DND-41 (cell line): ENCODE results near the gene PSMD12.

ENCODE experiments used
- ATAC-seq: fragments of 200-7000 bp; cut with Tn5 transposase; 3 replicates; pipeline ENCODE4 v1.9.1; 2021; ENCODE audit warnings: low read depth; ENCODE audit not compliant: insufficient read depth
- DNase-seq: peaks from one replicate; pipeline ENCODE4 v3.0.0-alpha.2; 2020
- H2AFZ ChIP-seq: 2 replicates; pipeline ENCODE4 v1.6.0; 2012; ENCODE audit warnings: low read depth, low read length
- H3K27ac ChIP-seq: 2 replicates; pipeline ENCODE4 v1.5.1; 2012; ENCODE audit warnings: low read length, inconsistent platforms
- H3K27me3 ChIP-seq: fragments of 200-600 bp; sonication (generic); 2 replicates; pipeline ENCODE4 v1.6.0; 2012; ENCODE audit warnings: low read length, mild to moderate bottlenecking, inconsistent platforms; ENCODE audit not compliant: insufficient read depth, poor library complexity
- H3K36me3 ChIP-seq: 2 replicates; pipeline ENCODE4 v1.5.1; 2012; ENCODE audit warnings: low read length, inconsistent platforms; ENCODE audit not compliant: insufficient read depth
- H3K4me1 ChIP-seq: 2 replicates; pipeline ENCODE4 v1.5.1; 2012; ENCODE audit warnings: mild to moderate bottlenecking, low read length; ENCODE audit not compliant: insufficient read depth
- H3K4me2 ChIP-seq: 2 replicates; pipeline ENCODE4 v1.6.0; 2012; ENCODE audit warnings: mild to moderate bottlenecking, moderate library complexity, low read length, inconsistent platforms; ENCODE audit not compliant: insufficient read depth
- H3K4me3 ChIP-seq, 2 experiments: fragments of 200-600 bp in 1 of 2; shearing (Covaris generic) in 1 of 2; 2 replicates each; pipeline ENCODE4 v1.5.1; 2012 to 2016; ENCODE audit warnings: inconsistent platforms in 2 of 2, low read length in 2 of 2, mild to moderate bottlenecking in 2 of 2, low read depth in 1 of 2, moderate library complexity in 1 of 2
- H3K79me2 ChIP-seq: 2 replicates; pipeline ENCODE4 v1.6.0; 2012; ENCODE audit warnings: low read length, inconsistent platforms; ENCODE audit not compliant: insufficient read depth
- H3K9ac ChIP-seq: 2 replicates; pipeline ENCODE4 v1.6.0; 2012; ENCODE audit warnings: low read depth, mild to moderate bottlenecking, inconsistent platforms, low read length, moderate library complexity
- H3K9me3 ChIP-seq: 2 replicates; pipeline ENCODE4 v1.5.1; 2012; ENCODE audit warnings: low read length, moderate library complexity, mild to moderate bottlenecking, inconsistent platforms; ENCODE audit not compliant: insufficient read depth, severe bottlenecking
- H4K20me1 ChIP-seq: 2 replicates; pipeline ENCODE4 v1.6.0; 2012; ENCODE audit warnings: low read length; ENCODE audit not compliant: insufficient read depth
- CTCF ChIP-seq: IDR thresholded peaks from 2 replicates; pipeline ENCODE4 v1.5.1; 2012; ENCODE audit warnings: borderline replicate concordance, low read length, moderate library complexity, mild to moderate bottlenecking; ENCODE audit not compliant: poor library complexity, severe bottlenecking; ENCODE audit errors: extremely low read depth
- EZH2 ChIP-seq: IDR thresholded peaks from 3 replicates; pipeline ENCODE4 v1.6.1; 2012; ENCODE audit warnings: borderline replicate concordance, low read depth, mild to moderate bottlenecking, moderate library complexity, low read length, inconsistent platforms; ENCODE audit not compliant: severe bottlenecking

Gene PSMD12

GRCh38 chr17:67290711-67291291 is 75.6 kb downstream of the PSMD12 start:
- Histone ChIP-seq H2AFZ (no peak overlapping the region), H3K79me2 (no peaks in the 10 kb centered on the region), H3K4me3 (no peak overlapping the region), H3K9ac (no peak overlapping the region), H3K4me2 (no peak overlapping the region), H3K9me3 (no peaks in the 10 kb centered on the region), H4K20me1 (no peaks in the 10 kb centered on the region), H3K27ac (no peak overlapping the region), H3K4me1 (no peaks in the 10 kb centered on the region), H3K36me3 (no peaks in the 10 kb centered on the region), H3K27me3 (no peaks in the 10 kb centered on the region)
- DNase-seq, result no peak
- TF ChIP-seq CTCF (no peak), EZH2 (no peak)
- ATAC-seq, result no peak

GRCh38 chr17:67290244-67290643 is 76.1 kb downstream of the PSMD12 start:
- no peak overlapping the region for H3K4me2 ChIP-seq
- no peaks in the 10 kb centered on the region for H3K27me3 ChIP-seq
- ATAC-seq (no peak), DNase-seq (no peak)
- no peaks in the 10 kb centered on the region for H3K79me2 ChIP-seq
- no peaks in the 10 kb centered on the region for H3K4me1 ChIP-seq
- no peak overlapping the region for H3K9ac ChIP-seq
- H3K9me3 ChIP-seq, result no peaks in the 10 kb centered on the region
- H3K4me3 ChIP-seq, result no peak overlapping the region
- no peaks in the 10 kb centered on the region for H3K36me3 ChIP-seq
- no peak overlapping the region for H3K27ac ChIP-seq
- no peaks in the 10 kb centered on the region for H4K20me1 ChIP-seq
- H2AFZ ChIP-seq, result no peak overlapping the region
- TF ChIP-seq CTCF (no peak), EZH2 (no peak)

- no peak overlapping the region for H2AFZ ChIP-seq
- no peaks in the 10 kb centered on the region for H3K36me3 ChIP-seq
- DNase-seq (no peak), ATAC-seq (no peak)
- H3K27me3 ChIP-seq, result no peaks in the 10 kb centered on the region
- H3K9ac ChIP-seq, result no peak overlapping the region
- no peaks in the 10 kb centered on the region for H3K9me3 ChIP-seq
- TF ChIP-seq EZH2 (no peak), CTCF (no peak)
- H3K4me1 ChIP-seq, result no peaks in the 10 kb centered on the region
- H4K20me1 ChIP-seq, result no peaks in the 10 kb centered on the region
- no peak overlapping the region for H3K4me2 ChIP-seq
- no peak overlapping the region for H3K27ac ChIP-seq
- no peak overlapping the region for H3K4me3 ChIP-seq
- H3K79me2 ChIP-seq, result no peaks in the 10 kb centered on the region
These were observed 77.0 kb downstream of the PSMD12 start for GRCh38 chr17:67289181-67289876.
